HCT116 (cell line): ENCODE measurements around the gene DPP4.
"Not testable (repeated sequence)": the region's sequence is repeated elsewhere in the genome, so short reads cannot be mapped to it uniquely, and the experiment has no call there.

Experiments used
- CTCF ChIP-seq, 3 experiments: fragments of 200-600 bp in 1 of 3; sonication (generic) in 1 of 3; IDR thresholded peaks in 2 of 3; conservative IDR thresholded peaks in 1 of 3; 2 replicates each; pipeline ENCODE4 v1.5.1; 2012 to 2017; ENCODE audit warnings: low read depth in 2 of 3, low read length in 2 of 3, antibody characterized with exemption in 1 of 3, borderline replicate concordance in 1 of 3, control low read depth in 1 of 3, mild to moderate bottlenecking in 1 of 3, mixed read lengths in 1 of 3, mixed run types in 1 of 3, moderate library complexity in 1 of 3; ENCODE audit not compliant: insufficient read depth in 1 of 3
- JUND ChIP-seq: IDR thresholded peaks from 2 replicates; pipeline ENCODE4 v1.6.1; 2012
- MAX ChIP-seq: IDR thresholded peaks from 2 replicates; pipeline ENCODE4 v1.6.1; 2012
- YY1 ChIP-seq: IDR thresholded peaks from 2 replicates; pipeline ENCODE4 v1.6.1; 2011; ENCODE audit warnings: low read length, low read depth, moderate library complexity, mild to moderate bottlenecking; ENCODE audit not compliant: insufficient replicate concordance; ENCODE audit errors: extremely low read depth

- TF ChIP-seq MAX; CTCF (IDR thresholded peaks at IDR 0.05 in 2 of 3, conservative IDR thresholded peaks at IDR 0.05 in 1 of 3; ENCODE audit: borderline replicate concordance in 1 of 3, insufficient read depth in 1 of 3, low read depth in 2 of 3, low read length in 2 of 3); JUND; YY1: not testable (repeated sequence)
Measured at GRCh38 chr2:161953367-161953766, 120.6 kb downstream of the DPP4 start.
